Hepatocyte (in vitro differentiated cells): ENCODE results near the gene MKRN2OS.

Source experiments
- EZH2 ChIP-seq: fragments of 200-600 bp; sonication (generic); IDR thresholded peaks from 2 replicates; pipeline ENCODE4 v1.6.1; 2016; ENCODE audit warnings: antibody characterized with exemption, mild to moderate bottlenecking, borderline replicate concordance
- TF ChIP-seq, protein P1 (sequence below): fragments of 200-600 bp; sonication (generic); IDR thresholded peaks from 2 replicates; pipeline ENCODE4 v1.5.1; 2016; ENCODE audit warnings: antibody characterized with exemption, mild to moderate bottlenecking; ENCODE audit not compliant: poor library complexity

DNA sequence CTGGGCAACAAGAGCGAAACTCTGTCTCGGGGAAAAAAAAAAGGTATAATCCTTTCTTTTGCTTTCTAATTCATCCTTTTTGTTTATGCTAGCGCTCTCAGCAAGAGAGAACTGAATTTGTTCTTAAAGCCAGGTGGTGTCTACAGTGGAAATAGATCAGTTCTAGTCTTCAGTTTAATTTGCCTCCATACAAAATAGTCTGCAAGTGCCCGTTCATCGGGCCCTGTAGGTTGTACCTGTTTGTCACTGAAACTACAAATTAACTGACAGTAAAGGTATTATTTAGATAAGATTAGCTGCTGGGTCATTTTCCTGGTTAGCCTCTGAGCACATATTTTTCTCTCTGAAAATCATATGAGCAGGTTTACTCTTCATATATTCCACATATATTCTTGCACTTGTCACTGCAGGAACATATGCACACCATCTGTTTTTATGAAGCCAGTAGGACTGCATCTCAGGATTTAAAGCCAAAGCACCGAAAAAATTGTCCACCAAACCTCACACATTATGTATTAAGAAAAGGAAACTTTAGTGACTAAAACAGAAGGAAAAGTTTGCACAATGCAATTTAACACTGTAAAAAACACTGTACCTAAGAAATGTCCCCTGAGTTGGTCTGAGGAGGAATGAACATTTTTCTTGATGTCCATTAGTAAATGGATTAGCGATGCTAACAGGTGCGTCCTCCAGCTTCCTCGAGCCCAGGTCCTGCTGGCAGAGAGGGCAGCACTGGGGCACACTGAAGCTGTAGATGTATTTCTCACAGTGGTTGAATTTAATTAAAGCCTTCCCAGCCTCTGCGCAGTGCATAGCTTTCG is 437 bp downstream of the MKRN2OS start:
- TF ChIP-seq, protein P1, sequence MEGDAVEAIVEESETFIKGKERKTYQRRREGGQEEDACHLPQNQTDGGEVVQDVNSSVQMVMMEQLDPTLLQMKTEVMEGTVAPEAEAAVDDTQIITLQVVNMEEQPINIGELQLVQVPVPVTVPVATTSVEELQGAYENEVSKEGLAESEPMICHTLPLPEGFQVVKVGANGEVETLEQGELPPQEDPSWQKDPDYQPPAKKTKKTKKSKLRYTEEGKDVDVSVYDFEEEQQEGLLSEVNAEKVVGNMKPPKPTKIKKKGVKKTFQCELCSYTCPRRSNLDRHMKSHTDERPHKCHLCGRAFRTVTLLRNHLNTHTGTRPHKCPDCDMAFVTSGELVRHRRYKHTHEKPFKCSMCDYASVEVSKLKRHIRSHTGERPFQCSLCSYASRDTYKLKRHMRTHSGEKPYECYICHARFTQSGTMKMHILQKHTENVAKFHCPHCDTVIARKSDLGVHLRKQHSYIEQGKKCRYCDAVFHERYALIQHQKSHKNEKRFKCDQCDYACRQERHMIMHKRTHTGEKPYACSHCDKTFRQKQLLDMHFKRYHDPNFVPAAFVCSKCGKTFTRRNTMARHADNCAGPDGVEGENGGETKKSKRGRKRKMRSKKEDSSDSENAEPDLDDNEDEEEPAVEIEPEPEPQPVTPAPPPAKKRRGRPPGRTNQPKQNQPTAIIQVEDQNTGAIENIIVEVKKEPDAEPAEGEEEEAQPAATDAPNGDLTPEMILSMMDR = no peak
- TF ChIP-seq EZH2 = no peak
